GM23338 (cell line): ENCODE data around the gene EXOC6. TPM values are rescaled to one million over a fixed set of nuclear protein-coding genes. Genes with fewer than 3 reads are reported as not detected.

Experiments
- ATAC-seq: fragments of 200-7000 bp; cut with Tn5 transposase; 3 replicates; pipeline ENCODE4 v1.9.1; 2020
- DNase-seq: peaks from one replicate; pipeline ENCODE4 v3.0.0-alpha.2; 2015; ENCODE audit warnings: low spot score
- H2AFZ ChIP-seq: fragments of 200-600 bp; sonication (generic); 2 replicates; pipeline ENCODE4 v1.8.0; 2016; ENCODE audit warnings: antibody characterized with exemption, mild to moderate bottlenecking, moderate library complexity
- H3F3A ChIP-seq: fragments of 200-600 bp; sonication (generic); replicated peaks from 2 replicates; pipeline ENCODE4 v1.8.0; 2017; ENCODE audit warnings: antibody characterized with exemption, mixed run types, low read depth
- H3K27ac ChIP-seq: fragments of 200-600 bp; sonication (generic); 2 replicates; pipeline ENCODE4 v1.6.1; 2016; ENCODE audit warnings: low read depth
- H3K27me3 ChIP-seq: fragments of 200-600 bp; sonication (generic); 2 replicates; pipeline ENCODE4 v1.8.0; 2016; ENCODE audit warnings: mild to moderate bottlenecking, mixed run types, moderate library complexity; ENCODE audit not compliant: insufficient read depth
- H3K36me3 ChIP-seq: fragments of 200-600 bp; sonication (generic); 2 replicates; pipeline ENCODE4 v1.8.0; 2016; ENCODE audit warnings: mild to moderate bottlenecking; ENCODE audit not compliant: insufficient read depth
- H3K4me1 ChIP-seq: fragments of 200-600 bp; sonication (generic); 2 replicates; pipeline ENCODE4 v1.8.0; 2016; ENCODE audit warnings: mild to moderate bottlenecking, moderate library complexity; ENCODE audit not compliant: insufficient read depth
- H3K4me2 ChIP-seq: fragments of 200-600 bp; sonication (generic); 2 replicates; pipeline ENCODE4 v1.7.1; 2017; ENCODE audit warnings: mixed run types
- H3K4me3 ChIP-seq: fragments of 200-600 bp; sonication (generic); 2 replicates; pipeline ENCODE4 v1.6.1; 2016; ENCODE audit warnings: mixed run types
- H3K79me2 ChIP-seq: fragments of 200-600 bp; sonication (generic); replicated peaks from 2 replicates; pipeline ENCODE4 v1.8.0; 2017; ENCODE audit warnings: mild to moderate bottlenecking; ENCODE audit not compliant: insufficient read depth
- H3K9me2 ChIP-seq: fragments of 200-600 bp; sonication (generic); 2 replicates; pipeline ENCODE4 v1.8.0; 2017; ENCODE audit not compliant: insufficient read depth
- H4K20me1 ChIP-seq: fragments of 200-600 bp; sonication (generic); replicated peaks from 2 replicates; pipeline ENCODE4 v1.8.0; 2017; ENCODE audit warnings: mild to moderate bottlenecking; ENCODE audit not compliant: insufficient read depth
- H3K27ac Mint-ChIP-seq: 2 replicates; pipeline ENCODE4 v1.8.0; 2020; ENCODE audit warnings: inconsistent platforms, mild to moderate bottlenecking, moderate library complexity, mixed read lengths
- H3K27me3 Mint-ChIP-seq: 3 replicates; pipeline ENCODE4 v1.8.0; 2022; ENCODE audit warnings: low read depth, mild to moderate bottlenecking, moderate library complexity, mixed read lengths, inconsistent platforms; ENCODE audit not compliant: insufficient read depth, poor library complexity
- H3K36me3 Mint-ChIP-seq: 3 replicates; pipeline ENCODE4 v1.8.0; 2021; ENCODE audit warnings: low read depth, mild to moderate bottlenecking, inconsistent platforms, moderate library complexity, mixed read lengths
- H3K4me1 Mint-ChIP-seq: 3 replicates; pipeline ENCODE4 v1.8.0; 2020; ENCODE audit warnings: mild to moderate bottlenecking, inconsistent platforms, mixed read lengths
- H3K4me3 Mint-ChIP-seq: 3 replicates; pipeline ENCODE4 v1.8.0; 2021; ENCODE audit warnings: moderate library complexity, mild to moderate bottlenecking, inconsistent platforms, mixed read lengths
- H3K9me3 Mint-ChIP-seq: 3 replicates; pipeline ENCODE4 v1.8.0; 2020; ENCODE audit warnings: moderate library complexity, mild to moderate bottlenecking, inconsistent platforms, mixed read lengths
- CREB1 ChIP-seq: fragments of 250-450 bp; sonication (Bioruptor Pico); IDR thresholded peaks from 2 replicates; pipeline ENCODE4 v1.5.0; 2020; ENCODE audit warnings: low read depth, mild to moderate bottlenecking, moderate library complexity
- CTCF ChIP-seq, 2 experiments: fragments of 200-600 bp in 1 of 2; sonication (generic) in 1 of 2; conservative IDR thresholded peaks; 2 replicates each; pipeline versions ENCODE4 v1.5.1 to v1.6.1; 2016 to 2017; ENCODE audit warnings: antibody characterized with exemption in 2 of 2, low read depth in 2 of 2, mild to moderate bottlenecking in 2 of 2, moderate library complexity in 1 of 2
- EZH2 ChIP-seq: fragments of 200-600 bp; sonication (generic); IDR thresholded peaks from one replicate; pipeline ENCODE4 v1.8.0; 2017; ENCODE audit warnings: antibody characterized with exemption, mild to moderate bottlenecking, low read depth; ENCODE audit not compliant: unreplicated experiment
- EZH2phosphoT487 ChIP-seq: fragments of 200-600 bp; sonication (generic); IDR thresholded peaks from one replicate; pipeline ENCODE4 v1.8.1; 2018; ENCODE audit warnings: antibody characterized with exemption; ENCODE audit not compliant: unreplicated experiment
- JUNB ChIP-seq: IDR thresholded peaks from one replicate; pipeline ENCODE4 v1.6.1; 2016; ENCODE audit warnings: antibody characterized with exemption; ENCODE audit not compliant: unreplicated experiment
- NANOG ChIP-seq: IDR thresholded peaks from 2 replicates; pipeline ENCODE4 v1.6.1; 2016; ENCODE audit warnings: antibody characterized with exemption, borderline replicate concordance
- POLR2AphosphoS5 ChIP-seq: IDR thresholded peaks from 2 replicates; pipeline ENCODE4 v1.6.1; 2016; ENCODE audit warnings: antibody characterized with exemption, low read depth
- STAT1 ChIP-seq: IDR thresholded peaks from one replicate; pipeline ENCODE4 v1.6.1; 2016; ENCODE audit warnings: antibody characterized with exemption; ENCODE audit not compliant: unreplicated experiment
- ZNF114 ChIP-seq: fragments of 250-450 bp; sonication (Bioruptor Pico); IDR thresholded peaks from 2 replicates; pipeline ENCODE4 v1.5.0; 2020; ENCODE audit warnings: mild to moderate bottlenecking, moderate library complexity
- ZNF331 ChIP-seq: fragments of 250-450 bp; sonication (Bioruptor Pico); IDR thresholded peaks from 2 replicates; pipeline ENCODE4 v1.5.0; 2020; ENCODE audit warnings: low read depth, mild to moderate bottlenecking, moderate library complexity
- ZNF462 ChIP-seq: fragments of 250-450 bp; sonication (Bioruptor Pico); IDR thresholded peaks from 2 replicates; pipeline ENCODE4 v1.5.0; 2020; ENCODE audit warnings: mild to moderate bottlenecking, moderate library complexity
- polyA plus RNA-seq: library from polyadenylated mRNA; unstranded; fragments of >200 nt; fragmentation: Nextera tagmentation; extraction: Ambion mirVana; gene quantifications from 2 replicates; pipeline ENCODE4 v1.2.1, GENCODE V29; 2016
- total RNA-seq: library from RNA; depleted of rRNA; stranded (reverse); fragments of >200 nt; shearing (Covaris generic); gene quantifications from 2 replicates; pipeline ENCODE4 v1.2.3, GENCODE V29; 2014

The EXOC6 gene
- total and polyA plus RNA-seq, 2 experiments from 2014 or later, result 5.0 to 6.0 TPM

GRCh38 chr10:92829042-92829785 is 19.1 kb upstream of the EXOC6 start:
- no peaks in the 10 kb centered on the region for H3K79me2 ChIP-seq
- Mint-ChIP-seq H3K9me3 (no peaks in the 10 kb centered on the region; the same call in 2 of the 3 replicates), H3K4me1 (peaks cover 7% of the 10 kb centered on the region; the same call in 2 of the 3 replicates), H3K27me3 (peaks cover 2% of the 10 kb centered on the region), H3K27ac (no peak overlapping the region), H3K4me3 (no peak overlapping the region), H3K36me3 (no peaks in the 10 kb centered on the region)
- H3K4me2 ChIP-seq, result no peak overlapping the region
- 0 out of 2 replicates have a peak, but pooled peaks cover under 1% of the 10 kb centered on the region for H3K4me1 ChIP-seq
- no peak for TF ChIP-seq POLR2AphosphoS5
- no peak for TF ChIP-seq ZNF331
- TF ChIP-seq EZH2, result no peak
- H3K27me3 ChIP-seq, result no peaks in the 10 kb centered on the region
- peaks cover 10% of the 10 kb centered on the region; the same call in 1 of the 2 replicates for H3K9me2 ChIP-seq
- no peak overlapping the region for H3K4me3 ChIP-seq
- H3F3A ChIP-seq, result no peaks in the 10 kb centered on the region
- H3K36me3 ChIP-seq, result no peaks in the 10 kb centered on the region
- 0 out of 2 replicates have a peak overlapping the region, but pooled peaks have one; percentile 43 for H2AFZ ChIP-seq
- H4K20me1 ChIP-seq, result no peaks in the 10 kb centered on the region
- ATAC-seq, result peak; percentile 72
- peak; percentile 26 for DNase-seq
- no peak overlapping the region for H3K27ac ChIP-seq

GRCh38 chr10:92829786-92830377 is 18.4 kb upstream of the EXOC6 start:
- H3K27me3 Mint-ChIP-seq, result peaks cover 2% of the 10 kb centered on the region
- no peaks in the 10 kb centered on the region; the same call in 2 of the 3 replicates for H3K9me3 Mint-ChIP-seq
- peaks cover 10% of the 10 kb centered on the region; the same call in 1 of the 2 replicates for H3K9me2 ChIP-seq
- DNase-seq, result no peak
- peaks cover 11% of the 10 kb centered on the region for H3K4me1 Mint-ChIP-seq
- H3K79me2 ChIP-seq, result no peaks in the 10 kb centered on the region
- no peak overlapping the region for H2AFZ ChIP-seq
- H3K4me3 Mint-ChIP-seq, result no peak overlapping the region
- H3F3A ChIP-seq, result no peaks in the 10 kb centered on the region
- H3K4me1 ChIP-seq, result 0 out of 2 replicates have a peak, but pooled peaks cover 8% of the 10 kb centered on the region
- no peaks in the 10 kb centered on the region for H3K27me3 ChIP-seq
- H3K27ac Mint-ChIP-seq, result no peak overlapping the region
- no peak for ATAC-seq
- no peaks in the 10 kb centered on the region for H4K20me1 ChIP-seq
- H3K27ac ChIP-seq, result no peak overlapping the region
- H3K36me3 ChIP-seq, result no peaks in the 10 kb centered on the region
- H3K4me3 ChIP-seq, result no peak overlapping the region
- H3K36me3 Mint-ChIP-seq, result no peaks in the 10 kb centered on the region
- H3K4me2 ChIP-seq, result no peak overlapping the region
- no peak for TF ChIP-seq ZNF331
- TF ChIP-seq CTCF (conservative IDR thresholded peaks at IDR 0.05; ENCODE audit: low read depth in 2 of 2), result no peak
- no peak for TF ChIP-seq CREB1 (CRISPR knock-in tag)
- no peak for TF ChIP-seq EZH2phosphoT487
- no peak for TF ChIP-seq STAT1
- no peak for TF ChIP-seq EZH2
- no peak for TF ChIP-seq JUNB
- no peak for TF ChIP-seq ZNF114 (CRISPR knock-in tag)
- TF ChIP-seq POLR2AphosphoS5, result no peak
- no peak for TF ChIP-seq ZNF462 (CRISPR knock-in tag)
- no peak for TF ChIP-seq NANOG
